ENCODE data around the gene PI4KB. TPM values are rescaled to one million over a fixed set of nuclear protein-coding genes. Genes with fewer than 3 reads are reported as not detected.

Gene PI4KB
- total RNA-seq, 2 experiments from 2014 or later = 46.6 to 47.3 TPM

GRCh38 chr1:151292207-151293030 is 34.8 kb downstream of the PI4KB start:
- ChIA-PET POLR2A (interaction anchor here (0.9 to 4.6 kb wide), 9 partner anchors 8 to 55 kb away, joined by 3 to 35 read pairs (median 4); partner anchors contain the start of genes RFX5 and ZNF687), CTCF (interaction anchor here (1.8 to 11.2 kb wide), 2 partner anchors 9 to 48 kb away, joined by 5 to 238 read pairs; no protein-coding TSS in a partner anchor)
- TF ChIP-seq, protein P1, sequence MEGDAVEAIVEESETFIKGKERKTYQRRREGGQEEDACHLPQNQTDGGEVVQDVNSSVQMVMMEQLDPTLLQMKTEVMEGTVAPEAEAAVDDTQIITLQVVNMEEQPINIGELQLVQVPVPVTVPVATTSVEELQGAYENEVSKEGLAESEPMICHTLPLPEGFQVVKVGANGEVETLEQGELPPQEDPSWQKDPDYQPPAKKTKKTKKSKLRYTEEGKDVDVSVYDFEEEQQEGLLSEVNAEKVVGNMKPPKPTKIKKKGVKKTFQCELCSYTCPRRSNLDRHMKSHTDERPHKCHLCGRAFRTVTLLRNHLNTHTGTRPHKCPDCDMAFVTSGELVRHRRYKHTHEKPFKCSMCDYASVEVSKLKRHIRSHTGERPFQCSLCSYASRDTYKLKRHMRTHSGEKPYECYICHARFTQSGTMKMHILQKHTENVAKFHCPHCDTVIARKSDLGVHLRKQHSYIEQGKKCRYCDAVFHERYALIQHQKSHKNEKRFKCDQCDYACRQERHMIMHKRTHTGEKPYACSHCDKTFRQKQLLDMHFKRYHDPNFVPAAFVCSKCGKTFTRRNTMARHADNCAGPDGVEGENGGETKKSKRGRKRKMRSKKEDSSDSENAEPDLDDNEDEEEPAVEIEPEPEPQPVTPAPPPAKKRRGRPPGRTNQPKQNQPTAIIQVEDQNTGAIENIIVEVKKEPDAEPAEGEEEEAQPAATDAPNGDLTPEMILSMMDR (IDR thresholded peaks at IDR 0.05) = peak; percentile 27
- no peaks in the 10 kb centered on the region for H3K9me3 Mint-ChIP-seq
- intact Hi-C loops (cut with micrococcal nuclease) = no loop called here
- DNase-seq = peak; percentile 30
- H3K4me1 Mint-ChIP-seq (ENCODE audit: low read depth) = peaks cover 2% of the 10 kb centered on the region
- peak; percentile 52 for ATAC-seq
- peaks cover 25% of the 10 kb centered on the region for H3K36me3 Mint-ChIP-seq (ENCODE audit: low read depth)
- H3K27me3 Mint-ChIP-seq = no peaks in the 10 kb centered on the region
- peak overlapping the region; percentile 71 for H3K27ac Mint-ChIP-seq
- no peak overlapping the region for H3K4me3 Mint-ChIP-seq

DNA sequence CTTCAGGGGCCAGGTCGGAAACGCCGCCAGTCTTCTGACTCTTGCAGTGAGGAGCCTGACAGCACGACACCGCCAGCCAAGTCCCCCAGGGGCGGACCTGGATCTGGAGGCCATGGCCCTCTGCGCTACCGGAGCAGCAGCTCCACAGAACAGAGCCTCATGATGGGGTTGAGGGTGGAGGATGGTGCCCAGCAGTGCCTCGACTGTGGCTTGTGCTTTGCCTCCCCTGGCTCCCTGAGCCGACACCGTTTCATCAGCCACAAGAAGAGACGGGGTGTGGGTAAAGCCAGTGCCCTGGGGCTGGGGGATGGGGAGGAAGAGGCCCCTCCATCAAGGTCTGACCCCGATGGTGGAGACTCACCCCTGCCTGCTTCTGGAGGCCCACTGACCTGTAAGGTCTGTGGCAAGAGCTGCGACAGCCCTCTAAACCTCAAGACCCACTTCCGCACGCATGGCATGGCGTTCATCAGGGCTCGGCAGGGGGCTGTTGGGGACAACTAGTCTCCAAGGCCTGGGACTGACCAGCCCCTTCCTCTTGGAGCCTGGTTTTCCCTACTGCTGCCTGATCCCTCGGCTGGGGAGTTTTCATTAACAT is 36.4 kb downstream of the PI4KB start:
- no peak overlapping the region for H3K4me3 Mint-ChIP-seq
- H3K27ac Mint-ChIP-seq = no peak overlapping the region
- H3K36me3 Mint-ChIP-seq (ENCODE audit: low read depth) = peaks cover 34% of the 10 kb centered on the region
- TF ChIP-seq, protein P1 (IDR thresholded peaks at IDR 0.05) = no peak
- ChIA-PET POLR2A (interaction anchor here (0.7 to 1.0 kb wide), 2 partner anchors 36 to 60 kb away, joined by 3 read pairs; partner anchors contain the start of gene PSMD4), CTCF (no interaction called here)
- intact Hi-C loops (cut with micrococcal nuclease) = no loop called here
- H3K9me3 Mint-ChIP-seq = no peaks in the 10 kb centered on the region
- DNase-seq (no peak), ATAC-seq (no peak)
- H3K27me3 Mint-ChIP-seq = no peaks in the 10 kb centered on the region
- H3K4me1 Mint-ChIP-seq (ENCODE audit: low read depth) = peaks cover 2% of the 10 kb centered on the region

GRCh38 chr1:151289991-151290708 is 37.1 kb downstream of the PI4KB start:
- H3K36me3 Mint-ChIP-seq (ENCODE audit: low read depth) = peaks cover 37% of the 10 kb centered on the region
- intact Hi-C loops (cut with micrococcal nuclease) = loop anchor here (10.0 kb wide), 1 partner anchor 115 kb away; no protein-coding TSS in a partner anchor
- H3K27me3 Mint-ChIP-seq = no peaks in the 10 kb centered on the region
- CTCF ChIA-PET = interaction anchor here (1.5 kb wide), 1 partner anchor 51 kb away, joined by 3 read pairs; no protein-coding TSS in a partner anchor
- TF ChIP-seq, protein P1 (IDR thresholded peaks at IDR 0.05) = no peak
- peaks cover 2% of the 10 kb centered on the region for H3K4me1 Mint-ChIP-seq (ENCODE audit: low read depth)
- no peaks in the 10 kb centered on the region for H3K9me3 Mint-ChIP-seq
- ATAC-seq (no peak), DNase-seq (no peak)
- POLR2A ChIA-PET = interaction anchor here (1.0 to 1.4 kb wide), 3 partner anchors 9 to 60 kb away, joined by 3 to 4 read pairs (median 3); no protein-coding TSS in a partner anchor
- H3K27ac Mint-ChIP-seq = peak overlapping the region; percentile 55
- H3K4me3 Mint-ChIP-seq = no peak overlapping the region

GRCh38 chr1:151289080-151289935 is 37.9 kb downstream of the PI4KB start:
- Mint-ChIP-seq H3K4me1 (ENCODE audit: low read depth) (peaks cover 5% of the 10 kb centered on the region), H3K36me3 (ENCODE audit: low read depth) (peaks cover 39% of the 10 kb centered on the region), H3K4me3 (no peak overlapping the region), H3K9me3 (no peaks in the 10 kb centered on the region), H3K27me3 (no peaks in the 10 kb centered on the region), H3K27ac (peak overlapping the region; percentile 19)
- no peak for ATAC-seq
- POLR2A ChIA-PET = interaction anchor here (0.6 to 1.4 kb wide), 5 partner anchors 8 to 21 kb away, joined by 3 to 5 read pairs (median 3); no protein-coding TSS in a partner anchor
- no peak for DNase-seq
- TF ChIP-seq, protein P1 (IDR thresholded peaks at IDR 0.05) = no peak
- CTCF ChIA-PET = interaction anchor here (1.5 kb wide), 1 partner anchor 51 kb away, joined by 3 read pairs; no protein-coding TSS in a partner anchor
- intact Hi-C loops (cut with micrococcal nuclease) = loop anchor here (10.0 kb wide), 1 partner anchor 115 kb away; no protein-coding TSS in a partner anchor

All from activated CD8-positive, alpha-beta T cell treated with anti-CD3 and anti-CD28 coated beads for 36 hours (primary cell).